K562 (cell line): Measurements from ENCODE around the gene SPATA33. TPM values are rescaled to one million over a fixed set of nuclear protein-coding genes. Genes with fewer than 3 reads are reported as not detected.

ENCODE experiments used
- CBX5 ChIP-seq: IDR thresholded peaks from 2 replicates; pipeline ENCODE4 v1.6.1; 2014; ENCODE audit warnings: low read depth, borderline replicate concordance
- CSDE1 ChIP-seq, 2 experiments: fragments of 450-650 bp; IDR thresholded peaks; 2 replicates each; pipeline ENCODE4 v1.6.1; 2016; ENCODE audit warnings: mild to moderate bottlenecking in 1 of 2
- DACH1 ChIP-seq: fragments of 450-650 bp; IDR thresholded peaks from 2 replicates; pipeline ENCODE4 v1.6.1; 2018; ENCODE audit not compliant: partially characterized antibody
- ETS1 ChIP-seq: conservative IDR thresholded peaks from 2 replicates; pipeline ENCODE4 v1.6.1; 2011; ENCODE audit warnings: low read depth, mild to moderate bottlenecking, low read length; ENCODE audit not compliant: control insufficient read depth
- FOXA3 ChIP-seq, 2 experiments: fragments of 450-650 bp in 1 of 2; sonication (generic) in 1 of 2; formaldehyde crosslinking; IDR thresholded peaks in 1 of 2; conservative IDR thresholded peaks in 1 of 2; 2 replicates each; pipeline versions ENCODE4 v1.4.0 to v1.8.0; 2020 to 2022; ENCODE audit warnings: mild to moderate bottlenecking in 2 of 2, missing genetic modification reagents in 1 of 2
- FOXJ2 ChIP-seq: fragments of 200-800 bp; sonication (Bioruptor generic); IDR thresholded peaks from 2 replicates; pipeline ENCODE4 v1.6.1; 2016; ENCODE audit warnings: missing genetic modification characterization, missing compliant biosample characterization
- FOXJ3 ChIP-seq: sonication (generic); formaldehyde crosslinking; IDR thresholded peaks from 2 replicates; pipeline ENCODE4 v1.4.0; 2020; ENCODE audit warnings: mild to moderate bottlenecking, missing genetic modification reagents
- FOXK1 ChIP-seq: sonication (generic); formaldehyde crosslinking; IDR thresholded peaks from 2 replicates; pipeline ENCODE4 v1.8.0; 2022; ENCODE audit warnings: missing genetic modification reagents, mild to moderate bottlenecking, borderline replicate concordance
- HLTF ChIP-seq: fragments of 450-650 bp; IDR thresholded peaks from 2 replicates; pipeline ENCODE4 v1.6.1; 2016
- KDM5B ChIP-seq: fragments of 200-600 bp; sonication (generic); IDR thresholded peaks from 2 replicates; pipeline ENCODE4 v1.6.1; 2012; ENCODE audit warnings: low read depth, mild to moderate bottlenecking, moderate library complexity, low read length, control low read depth, inconsistent platforms; ENCODE audit not compliant: insufficient replicate concordance
- RBM25 ChIP-seq: fragments of 200-400 bp; formaldehyde crosslinking; IDR thresholded peaks from 2 replicates; pipeline ENCODE4 v1.6.1; 2018; ENCODE audit warnings: low read length, low read depth, moderate library complexity; ENCODE audit not compliant: severe bottlenecking
- STAT5B ChIP-seq: fragments of 250-450 bp; sonication (Bioruptor Pico); IDR thresholded peaks from 2 replicates; pipeline ENCODE4 v1.8.0; 2021; ENCODE audit warnings: mild to moderate bottlenecking, inconsistent platforms
- TBL1XR1 ChIP-seq, 2 experiments: IDR thresholded peaks; 2 replicates each; pipeline ENCODE4 v1.6.1; 2012; ENCODE audit warnings: improper control_type of control experiment in 2 of 2, low read length in 2 of 2, mild to moderate bottlenecking in 1 of 2
- ZNF318 ChIP-seq, 2 experiments: fragments of 450-650 bp; IDR thresholded peaks; 2 replicates each; pipeline ENCODE4 v1.6.1; 2016; ENCODE audit warnings: mild to moderate bottlenecking in 2 of 2, borderline replicate concordance in 1 of 2, low read depth in 1 of 2, moderate library complexity in 1 of 2
- polyA plus RNA-seq, 8 experiments: library from polyadenylated mRNA; depleted of rRNA in 4 of 8; stranded (reverse) in 5 of 8; unstranded in 3 of 8; fragments of >200 nt; fragmentation: Nextera tagmentation in 2 of 8; fragmentation: Illumina TruSeq in 1 of 8; extraction: Ambion mirVana in 2 of 8; extraction: Trizol in 1 of 8; gene quantifications; 2 replicates each; pipeline versions ENCODE4 v1.2.1 to v1.2.3, GENCODE V29; 2011 to 2014; ENCODE audit warnings: inconsistent platforms in 1 of 8, missing spikeins in 1 of 8
- total RNA-seq, 7 experiments: library from RNA; depleted of rRNA in 6 of 7; stranded (reverse); fragments of >200 nt in 6 of 7; fragmentation: Illumina TruSeq in 2 of 7; extraction: Trizol in 2 of 7; gene quantifications; 2 replicates each; pipeline versions ENCODE4 v1.2.1 to v1.2.3, GENCODE V29; 2011 to 2021; ENCODE audit warnings: low replicate concordance in 1 of 7

Gene SPATA33
- total and polyA plus RNA-seq, 9 of the 15 experiments (the other 6 are each of a cell fraction or from before 2014, with no cell fraction given) = 4.0 to 20.0 (median 11.8) TPM

DNA sequence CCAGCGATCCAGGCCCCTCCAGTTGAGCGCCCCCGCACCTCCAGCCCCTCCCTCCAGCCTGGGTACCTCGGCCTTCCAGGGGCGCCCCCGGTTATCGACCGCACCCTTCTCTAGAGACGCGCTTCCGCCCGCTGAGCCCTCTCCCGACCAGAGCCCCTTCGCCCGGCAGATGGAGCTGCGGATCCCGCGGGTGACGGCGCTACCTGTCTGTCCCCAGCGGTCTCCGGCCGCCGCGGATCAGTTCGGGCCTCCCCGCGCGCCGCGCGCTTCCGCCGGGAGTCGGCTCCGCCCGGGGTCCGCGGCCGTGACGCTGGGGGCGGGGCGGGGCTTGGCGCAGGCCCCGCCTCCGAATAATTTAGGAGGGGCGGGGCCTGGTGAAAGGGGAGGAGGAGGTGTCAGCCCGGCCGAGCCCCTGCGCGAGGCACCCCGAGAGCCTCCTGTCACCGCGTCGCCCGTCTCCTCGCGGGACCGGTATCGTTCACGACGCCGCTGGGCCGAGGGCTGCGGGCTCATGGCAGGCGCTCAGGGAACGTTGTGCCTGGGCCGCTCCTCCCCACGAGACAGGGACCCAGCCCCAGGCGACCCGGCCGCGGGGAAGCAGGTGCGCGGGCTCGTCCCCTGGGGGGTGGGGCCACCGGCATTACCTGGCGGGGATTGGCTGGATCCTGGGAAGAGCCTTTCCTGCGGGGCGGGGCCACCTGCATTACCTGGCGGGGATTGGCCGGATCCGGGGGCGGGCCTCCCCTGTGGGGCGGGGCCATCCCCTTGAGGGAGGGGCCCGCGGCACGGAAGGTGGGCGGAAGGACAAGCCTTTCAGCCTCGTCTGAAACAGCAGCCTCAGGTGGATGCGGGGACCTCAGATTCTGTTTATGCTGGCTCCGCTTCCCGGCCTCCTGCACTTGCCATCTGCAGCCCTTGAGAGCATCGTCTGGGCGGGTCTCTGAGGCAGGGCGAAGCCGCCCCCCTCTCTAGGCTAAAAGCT is 44.1 kb downstream of the SPATA33 start, which contains the start of gene SPATA2L (continued):
- no peak for TF ChIP-seq TBL1XR1 (IDR thresholded peaks at IDR 0.05; ENCODE audit: low read length in 2 of 2)
- no peak for TF ChIP-seq CBX5
- TF ChIP-seq RBM25 = no peak
- TF ChIP-seq ZNF318 (IDR thresholded peaks at IDR 0.05; ENCODE audit: borderline replicate concordance in 1 of 2, low read depth in 1 of 2) = no peak
- no peak for TF ChIP-seq FOXJ2 (tag)
- no peak for TF ChIP-seq FOXJ3 (CRISPR knock-in tag)
- no peak for TF ChIP-seq CSDE1 (IDR thresholded peaks at IDR 0.05)
- TF ChIP-seq HLTF = no peak
- TF ChIP-seq KDM5B = peak; percentile 41
- 0 out of 2 replicates have a peak, but pooled peaks have one; percentile 54 for TF ChIP-seq ETS1
- no peak for TF ChIP-seq DACH1
- TF ChIP-seq FOXK1 = no peak
- TF ChIP-seq STAT5B (CRISPR knock-in tag) = no peak
- TF ChIP-seq FOXA3 (CRISPR knock-in tag; conservative IDR thresholded peaks at IDR 0.05 in 1 of 2, IDR thresholded peaks at IDR 0.05 in 1 of 2) = no peak; a peak in 1 of 4 replicates
